Right cardiac atrium (tissue), 5 donors: ENCODE measurements around the gene PIPOX. TPM values are rescaled to one million over a fixed set of nuclear protein-coding genes. Genes with fewer than 3 reads are reported as not detected.

ENCODE experiments used
- ATAC-seq, 2 donors: fragments of 200-7000 bp; cut with Tn5 transposase; one replicate each; pipeline versions ENCODE4 v1.8.0 to v1.9.1; 2020; ENCODE audit warnings: moderate library complexity in 2 of 2, mild to moderate bottlenecking in 1 of 2
- DNase-seq, 3 donors: peaks; one replicate each; pipeline ENCODE4 v3.0.0-alpha.2; 2020
- H3K27ac ChIP-seq: one replicate; pipeline ENCODE4 v1.5.1; 2013; ENCODE audit warnings: mild to moderate bottlenecking, low read length, control low read depth, moderate library complexity
- H3K27me3 ChIP-seq: one replicate; pipeline ENCODE4 v1.6.1; 2013; ENCODE audit not compliant: control insufficient read depth, insufficient read depth
- H3K4me1 ChIP-seq: one replicate; pipeline ENCODE4 v1.6.1; 2013; ENCODE audit warnings: low read length; ENCODE audit not compliant: control insufficient read depth, insufficient read depth
- H3K4me3 ChIP-seq: one replicate; pipeline ENCODE4 v1.5.1; 2013; ENCODE audit warnings: low read length, control low read depth
- H3K9me3 ChIP-seq: one replicate; pipeline ENCODE4 v1.6.1; 2013; ENCODE audit warnings: low read length; ENCODE audit not compliant: control insufficient read depth
- WGBS: extraction: QIAGEN DNeasy Blood & Tissue Kit; methylation state at CpG from one replicate; pipeline ENCODE4 v1.1.7; 2013; 5-methylcytosine and 5-hydroxymethylcytosine counted together
- intact Hi-C, 4 donors: fragments of 100-400 bp; cut with DNase I; formaldehyde crosslinking; loops; one replicate each; pipeline versions ENCODE4 v1.11.0 to v1.14.0; 2022 to 2023
- polyA plus RNA-seq: library from polyadenylated mRNA; stranded (reverse); fragments of 200-250 nt; gene quantifications from one replicate; pipeline ENCODE4 v1.2.3, GENCODE V29; 2013
- total RNA-seq, 4 donors: library from RNA; stranded (reverse); fragmentation: NEBNext Ultra II Directional; extraction: Animal tissue kit (Norgen Biotek cat#: 25700); gene quantifications; one replicate each; pipeline ENCODE4 v1.2.1, GENCODE V29; 2021
- donor health status: healthy with polysubstance abuse.
- donor health status: DM: no; HTN: yes; CAD: no.
- donor health status: DM: no; HTN: no; CAD: no.
- donor health status: DM: no; HTN: yes; CAD: no; lungs with severe emphysema.
- donor health status: DM: yes; HTN: yes; CAD: no.

The PIPOX gene
- total and polyA plus RNA-seq, 5 donors = 0.45 to 1.4 (median 0.58) TPM

DNA sequence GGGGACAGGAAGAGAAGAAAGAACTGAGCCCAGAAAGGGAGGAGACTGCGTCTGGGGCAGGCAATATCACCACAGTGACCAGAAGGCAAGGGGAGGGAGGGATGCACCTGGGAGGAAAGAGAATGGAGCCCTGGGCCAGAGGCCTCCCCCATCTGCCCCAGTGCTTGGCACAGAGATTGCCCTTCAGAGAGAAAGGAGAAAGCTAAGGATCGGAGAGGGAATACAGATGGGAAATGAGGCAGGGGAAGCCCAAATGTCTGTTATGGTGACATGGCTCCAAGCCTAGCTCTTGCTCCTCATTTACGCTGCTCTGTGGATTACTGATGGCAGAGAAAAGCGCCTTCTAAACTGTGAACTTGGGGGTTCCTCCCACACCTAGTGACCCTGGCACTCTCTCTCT is 47.2 kb downstream of the PIPOX start:
- WGBS = 87% methylated on average over 4 of the region's 4 CpGs
- H3K9me3 ChIP-seq = no peaks in the 10 kb centered on the region
- intact Hi-C loops = no loop called here
- H3K4me1 ChIP-seq = no peaks in the 10 kb centered on the region
- no peak overlapping the region for H3K27ac ChIP-seq
- no peak for ATAC-seq
- H3K4me3 ChIP-seq = no peak overlapping the region
- H3K27me3 ChIP-seq = no peaks in the 10 kb centered on the region
- DNase-seq = no peak

DNA sequence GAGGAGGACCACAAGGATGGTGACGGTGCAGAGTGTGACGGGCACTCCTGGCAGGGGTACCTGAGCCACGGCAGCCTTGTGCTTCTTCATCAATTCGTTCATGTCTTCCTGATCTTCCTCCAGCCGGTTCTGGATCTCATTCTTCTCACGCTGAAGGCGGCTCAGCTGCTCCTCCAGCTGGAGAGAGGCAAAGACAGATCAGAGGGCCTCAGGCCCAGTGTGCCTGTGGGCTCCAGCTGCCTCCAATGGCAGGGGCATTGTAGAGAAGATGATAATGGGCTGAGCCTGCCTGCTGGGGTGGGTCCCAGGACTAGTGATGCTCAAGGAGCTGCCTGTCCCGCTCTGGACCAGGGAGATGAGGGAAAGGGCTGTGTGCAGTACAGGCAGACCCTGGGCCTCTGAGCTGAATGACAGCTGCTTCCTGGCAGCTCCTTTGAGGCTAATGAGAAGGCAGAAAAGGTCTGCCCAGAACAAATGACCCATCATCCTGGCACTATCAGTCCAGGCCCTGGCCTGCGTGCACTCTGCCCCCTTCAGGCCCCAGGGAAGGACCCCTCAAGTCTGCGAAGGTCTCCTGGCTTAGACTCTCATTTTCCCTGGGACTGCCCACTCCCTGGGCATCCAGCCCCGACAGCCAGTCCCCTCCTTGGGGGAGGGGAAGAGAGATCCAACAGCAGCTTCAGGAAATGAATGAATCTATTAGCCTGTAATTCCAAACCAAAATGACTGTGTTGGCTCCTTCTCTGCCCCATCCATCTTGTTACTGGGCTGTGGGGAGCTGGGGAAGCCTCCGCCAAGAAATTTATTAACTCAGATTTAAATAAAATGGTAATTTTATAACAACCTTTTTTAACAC is 48.0 kb downstream of the PIPOX start:
- no peak overlapping the region for H3K4me3 ChIP-seq
- ATAC-seq = no peak
- peak in 1 of 3 donors; percentile 13 for DNase-seq

DNA sequence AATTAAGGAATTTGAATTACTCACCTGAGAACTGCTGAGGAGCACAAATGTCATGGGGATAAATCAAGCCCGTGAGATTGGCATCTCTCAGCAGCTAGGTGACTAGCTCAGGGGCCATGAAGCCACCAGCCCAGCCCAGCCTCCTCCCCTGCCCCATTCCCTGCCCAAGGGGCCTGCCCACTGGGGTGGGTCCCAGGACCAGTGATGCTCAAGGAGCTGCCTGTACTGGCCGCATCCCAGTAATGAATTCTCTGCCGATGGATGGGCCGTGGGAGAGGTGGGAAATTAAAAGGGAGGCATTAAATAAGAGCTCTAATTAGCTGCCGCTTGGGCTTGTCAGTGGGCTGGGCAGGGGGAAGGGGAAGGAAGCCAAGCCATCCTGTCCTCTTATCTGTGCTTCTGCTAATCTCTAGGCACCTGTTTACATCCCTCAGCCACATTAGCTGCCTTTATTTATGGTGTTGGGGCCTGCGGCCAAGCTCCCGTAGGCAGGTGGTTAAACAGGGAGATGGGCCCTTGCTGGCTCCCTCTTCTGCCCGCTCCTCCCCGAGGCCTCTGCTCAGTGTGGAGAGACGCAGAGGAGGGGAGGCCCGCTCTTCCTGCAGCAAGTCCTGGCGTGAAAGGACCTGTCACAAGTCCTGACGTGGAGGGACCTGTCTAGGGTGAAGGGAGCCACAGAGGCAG is 48.8 kb downstream of the PIPOX start:
- Histone ChIP-seq H3K4me3 (no peak overlapping the region), H3K27ac (no peak overlapping the region), H3K27me3 (no peaks in the 10 kb centered on the region), H3K4me1 (no peaks in the 10 kb centered on the region), H3K9me3 (no peaks in the 10 kb centered on the region)
- ATAC-seq (no peak), DNase-seq (peak in 2 of 3 donors; percentile 33 to 41)
- WGBS = 67% methylated on average over 13 of the region's 13 CpGs
- intact Hi-C loops = no loop called here

More for the DNA sequence above, 48.0 kb downstream of the PIPOX start:
- Histone ChIP-seq H3K27ac (no peak overlapping the region), H3K4me1 (no peaks in the 10 kb centered on the region), H3K9me3 (no peaks in the 10 kb centered on the region), H3K27me3 (no peaks in the 10 kb centered on the region)
- 74% methylated on average over 12 of the region's 12 CpGs for WGBS
- intact Hi-C loops = no loop called here

DNA sequence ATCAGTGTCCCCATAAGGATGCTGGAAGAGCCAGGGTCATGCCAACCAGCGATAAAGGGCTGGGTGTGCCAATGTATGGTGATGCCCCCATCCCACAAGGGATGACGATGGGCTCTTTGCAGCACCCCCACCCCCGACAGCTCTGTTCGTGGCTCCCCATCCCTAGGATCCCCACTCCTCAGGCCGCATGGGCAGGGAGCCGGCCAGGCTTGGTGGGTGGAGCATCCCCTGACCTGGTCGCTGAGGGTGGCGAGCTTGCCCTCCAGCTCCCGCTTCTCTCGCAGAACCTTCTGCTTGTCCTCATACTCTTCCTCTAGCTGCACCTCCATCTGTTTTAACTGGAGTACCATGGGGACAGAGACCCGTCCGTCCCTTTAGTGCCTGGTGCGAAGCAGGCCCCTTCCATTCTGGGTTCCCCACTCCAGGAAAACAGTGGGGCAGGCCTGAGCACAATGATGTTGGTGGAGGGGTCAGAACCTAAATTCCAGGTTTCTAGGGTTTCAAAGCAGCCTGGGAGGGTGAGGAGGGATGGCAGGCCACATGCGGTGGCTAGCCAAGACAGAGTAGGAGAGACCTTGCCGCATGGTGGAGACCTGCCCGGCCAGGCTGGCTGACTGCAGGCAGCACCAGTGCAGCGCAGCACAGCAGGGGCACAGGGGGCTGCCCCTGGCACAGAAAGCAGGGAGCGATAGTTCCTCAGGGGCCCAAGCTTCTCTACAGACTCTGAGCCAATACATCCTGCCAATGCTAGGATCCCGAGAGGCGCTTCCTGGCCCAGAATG is 50.3 kb downstream of the PIPOX start:
- no peaks in the 10 kb centered on the region for H3K27me3 ChIP-seq
- ATAC-seq = no peak
- H3K9me3 ChIP-seq = no peaks in the 10 kb centered on the region
- no peak overlapping the region for H3K4me3 ChIP-seq
- DNase-seq = peak in 2 of 3 donors; percentile 33 to 47
- H3K4me1 ChIP-seq = no peaks in the 10 kb centered on the region
- WGBS = 92% methylated on average over 20 of the region's 20 CpGs
- intact Hi-C loops = no loop called here
- H3K27ac ChIP-seq = no peak overlapping the region

DNA sequence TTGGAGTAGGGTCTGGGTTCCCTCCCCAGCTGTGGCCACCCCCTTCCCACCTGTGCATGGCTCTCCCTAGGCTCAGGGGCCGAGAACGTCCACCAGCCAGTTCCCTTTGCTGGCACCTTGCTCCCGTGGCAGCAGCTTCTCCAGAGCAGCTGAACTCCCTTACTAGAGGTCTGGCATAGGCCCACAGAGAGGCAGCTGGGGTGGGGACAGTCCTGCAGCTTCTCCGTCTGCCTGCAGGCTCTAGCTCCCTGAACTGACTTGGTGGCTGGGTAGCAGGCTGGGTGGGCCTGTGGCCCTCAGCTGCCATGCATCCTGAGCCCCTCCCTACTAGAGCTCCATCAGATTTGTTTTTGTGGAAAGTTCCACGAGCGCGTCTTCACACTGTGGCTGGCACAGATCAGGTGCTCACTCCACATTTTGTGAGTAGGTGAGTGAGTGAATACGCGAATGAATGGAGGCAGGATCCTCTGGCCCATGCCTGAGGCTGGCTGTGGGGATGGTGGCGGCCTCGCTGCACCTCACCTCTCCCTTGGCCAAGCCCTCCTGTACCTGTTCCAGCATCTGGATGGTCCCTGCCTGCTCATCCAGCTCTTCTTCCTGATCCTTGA is 51.3 kb downstream of the PIPOX start:
- WGBS = 88% methylated on average over 11 of the region's 11 CpGs

DNA sequence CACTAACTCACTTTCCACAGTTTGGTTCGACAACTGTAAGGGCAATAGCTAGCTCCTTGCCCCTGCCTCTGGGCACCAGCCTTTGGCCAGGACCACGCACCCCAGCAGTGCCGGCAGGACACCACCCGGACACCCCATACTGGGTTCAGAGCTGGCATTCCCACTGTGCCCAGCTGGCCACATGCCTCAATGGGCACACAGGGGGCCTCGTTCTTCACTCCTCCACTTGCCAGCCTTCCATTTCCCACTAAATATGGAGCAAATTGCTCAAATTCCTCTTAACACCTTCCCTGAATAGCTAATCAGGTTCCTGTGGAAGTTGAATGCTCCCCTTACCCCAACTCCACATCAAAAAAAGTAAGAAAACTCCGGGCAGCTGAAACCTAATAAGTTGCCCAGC is 52.5 kb downstream of the PIPOX start:
- no peaks in the 10 kb centered on the region for H3K27me3 ChIP-seq
- H3K4me1 ChIP-seq = no peaks in the 10 kb centered on the region
- H3K4me3 ChIP-seq = no peak overlapping the region
- DNase-seq = peak in 1 of 3 donors; percentile 8
- no peaks in the 10 kb centered on the region for H3K9me3 ChIP-seq
- 88% methylated on average over 6 of the region's 6 CpGs for WGBS
- H3K27ac ChIP-seq = no peak overlapping the region
- intact Hi-C loops = no loop called here
- no peak for ATAC-seq

More for the DNA sequence above, 51.3 kb downstream of the PIPOX start:
- H3K27me3 ChIP-seq = no peaks in the 10 kb centered on the region
- H3K9me3 ChIP-seq = no peaks in the 10 kb centered on the region
- H3K27ac ChIP-seq = no peak overlapping the region
- H3K4me3 ChIP-seq = no peak overlapping the region
- no peak for ATAC-seq
- peak in 1 of 3 donors; percentile 18 for DNase-seq
- no peaks in the 10 kb centered on the region for H3K4me1 ChIP-seq
- intact Hi-C loops = no loop called here

DNA sequence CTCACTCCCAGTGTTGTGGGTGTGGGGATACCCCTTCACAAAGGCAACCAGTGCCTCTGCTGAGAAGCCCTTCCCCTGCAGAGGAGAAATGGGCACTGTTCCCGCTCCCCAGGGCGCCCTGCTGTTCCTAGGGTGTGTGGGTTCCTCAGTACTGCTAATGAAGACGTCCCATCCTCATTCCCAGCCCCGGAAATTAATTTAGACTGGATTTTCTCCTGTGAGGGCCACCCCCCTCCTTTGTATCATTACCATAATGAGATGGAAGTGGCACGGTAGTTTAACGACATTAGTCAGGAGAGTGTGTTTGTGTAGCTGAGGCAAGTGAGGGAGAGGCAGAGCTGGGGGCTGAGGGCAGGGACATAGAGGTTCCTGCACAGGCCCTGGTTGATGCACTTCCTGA is 53.2 kb downstream of the PIPOX start:
- ATAC-seq (no peak), DNase-seq (no peak)
- Histone ChIP-seq H3K27me3 (no peaks in the 10 kb centered on the region), H3K9me3 (no peaks in the 10 kb centered on the region), H3K4me3 (no peak overlapping the region), H3K27ac (no peak overlapping the region), H3K4me1 (no peaks in the 10 kb centered on the region)
- intact Hi-C loops = no loop called here
- WGBS = 73% methylated on average over 6 of the region's 6 CpGs

DNA sequence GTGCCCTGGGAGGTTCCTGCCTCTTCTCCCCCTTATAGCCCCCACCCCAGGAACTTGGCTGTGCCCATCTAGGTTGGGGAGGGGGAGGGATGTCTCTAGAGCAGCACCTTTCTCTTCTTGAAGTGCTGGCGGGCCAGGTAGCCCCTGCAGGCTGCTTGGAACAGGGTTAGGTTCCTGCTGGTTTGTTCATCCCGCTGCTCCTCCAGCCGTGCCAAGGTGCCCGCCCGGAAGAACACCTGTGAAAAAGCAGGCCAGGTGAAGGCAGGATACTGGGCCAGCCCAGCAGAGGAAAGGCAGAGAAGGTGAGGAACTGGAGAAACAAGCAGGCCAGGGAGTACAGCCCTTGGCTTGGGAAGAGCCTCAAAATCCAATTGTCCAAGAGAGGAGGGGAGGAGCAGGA is 56.6 kb downstream of the PIPOX start:
- no peak overlapping the region for H3K4me3 ChIP-seq
- intact Hi-C loops = no loop called here
- H3K4me1 ChIP-seq = no peaks in the 10 kb centered on the region
- no peaks in the 10 kb centered on the region for H3K27me3 ChIP-seq
- H3K27ac ChIP-seq = no peak overlapping the region
- DNase-seq (no peak), ATAC-seq (no peak)
- 92% methylated on average over 5 of the region's 5 CpGs for WGBS
- H3K9me3 ChIP-seq = no peaks in the 10 kb centered on the region

DNA sequence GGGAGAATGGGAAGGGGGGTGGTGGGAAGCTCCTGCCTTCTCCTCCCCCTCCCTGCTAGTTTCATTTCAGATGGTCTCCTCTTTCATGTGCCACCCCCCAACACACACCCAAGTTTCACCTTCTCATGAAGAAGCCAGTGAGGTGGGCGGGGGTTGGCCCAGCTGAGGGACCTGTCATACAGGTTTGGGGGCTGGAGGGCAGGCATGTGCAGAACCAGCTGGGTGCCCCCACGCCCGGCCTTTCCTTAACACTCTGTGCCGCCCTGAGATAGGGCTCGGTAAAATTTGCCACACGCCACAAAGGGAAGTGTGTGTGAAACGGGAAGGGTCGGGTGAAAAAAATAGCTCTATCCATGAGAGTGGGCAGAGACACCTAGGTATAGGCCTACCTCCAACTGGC is 57.4 kb downstream of the PIPOX start:
- Histone ChIP-seq H3K9me3 (no peaks in the 10 kb centered on the region), H3K27me3 (no peaks in the 10 kb centered on the region), H3K27ac (no peak overlapping the region), H3K4me1 (no peaks in the 10 kb centered on the region), H3K4me3 (no peak overlapping the region)
- ATAC-seq (no peak), DNase-seq (no peak)
- WGBS = 79% methylated on average over 8 of the region's 8 CpGs
- intact Hi-C loops = no loop called here

DNA sequence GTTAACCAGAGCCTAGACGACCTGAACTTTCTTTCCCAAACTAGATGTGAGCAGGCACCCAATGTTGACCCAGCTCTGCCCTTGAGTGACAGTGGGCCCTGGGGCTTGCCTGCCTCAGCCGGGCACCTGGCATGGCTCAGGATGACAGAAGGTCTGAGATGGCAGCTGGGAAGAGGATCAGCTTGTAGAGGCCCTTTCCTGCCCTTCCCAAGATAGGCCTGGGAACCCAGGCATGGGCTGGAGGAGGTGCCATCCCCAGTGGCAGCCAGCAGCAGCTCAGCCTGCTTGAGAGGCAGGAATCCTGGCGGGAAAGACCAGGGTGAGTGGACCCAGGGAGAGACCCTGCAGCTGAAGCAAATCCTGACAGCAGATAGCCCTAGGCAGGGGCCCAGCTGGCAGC is 59.1 kb downstream of the PIPOX start:
- intact Hi-C loops = no loop called here
- DNase-seq = no peak
- 83% methylated on average over 3 of the region's 3 CpGs for WGBS
- H3K27me3 ChIP-seq = no peaks in the 10 kb centered on the region
- no peaks in the 10 kb centered on the region for H3K4me1 ChIP-seq
- ATAC-seq = no peak
- H3K27ac ChIP-seq = no peak overlapping the region
- no peaks in the 10 kb centered on the region for H3K9me3 ChIP-seq
- no peak overlapping the region for H3K4me3 ChIP-seq
